GM12878 (cell line): ENCODE data around the gene PIK3R2. TPM values are rescaled to one million over a fixed set of nuclear protein-coding genes. Genes with fewer than 3 reads are reported as not detected.

Source experiments
- ATAC-seq: fragments of 200-7000 bp; cut with Tn5 transposase; 3 replicates; pipeline ENCODE4 v1.9.1; 2020; ENCODE audit warnings: mild to moderate bottlenecking, moderate library complexity
- BruUV-seq: library from RNA; stranded (reverse); fragments of 400-500 nt; replicated peaks from 2 replicates; lab custom pipeline; 2021; lab: Mats Ljungman, UMichigan
- CTCF ChIA-PET: fragments of 300-600 bp; sonication (Branson Sonifier 250); formaldehyde crosslinking; extraction: SDS; loops from one replicate; lab custom pipeline; 2021; ENCODE audit warnings: inconsistent platforms; lab: Yijun Ruan, JAX
- POLR2A ChIA-PET: fragments of 350-600 bp; formaldehyde crosslinking; extraction: SDS; loops from one replicate; lab custom pipeline; 2021; ENCODE audit warnings: inconsistent platforms; lab: Charles Lee
- RAD21 ChIA-PET: fragments of 300-600 bp; sonication (Branson Sonifier 250); formaldehyde crosslinking; loops from one replicate; lab custom pipeline; 2023; ENCODE audit warnings: antibody characterized with exemption; ENCODE audit not compliant: unreplicated experiment; lab: Charles Lee
- SMC1A ChIA-PET: fragments of 300-600 bp; sonication (Branson Sonifier 250); formaldehyde crosslinking; loops from one replicate; lab custom pipeline; 2023; ENCODE audit not compliant: unreplicated experiment, uncharacterized antibody; lab: Charles Lee
- DNase-seq: peaks from one replicate; pipeline ENCODE4 v3.0.0-alpha.2; 2011; ENCODE audit warnings: low read depth, low spot score
- FAIRE-seq: peaks from 3 replicates; lab custom pipeline; 2011; peaks lifted over from hg19 to GRCh38; lab: Jason Lieb, UNC
- H2AFZ ChIP-seq: 2 replicates; pipeline ENCODE4 v1.6.0; 2011; ENCODE audit warnings: low read depth, low read length, control low read depth; ENCODE audit not compliant: control insufficient read depth
- H3K27ac ChIP-seq: 2 replicates; pipeline ENCODE4 v1.5.1; 2011; ENCODE audit warnings: control low read depth; ENCODE audit not compliant: control insufficient read depth, insufficient read depth
- H3K27me3 ChIP-seq, 2 experiments: replicated peaks in 1 of 2; 2 replicates each; pipeline versions ENCODE4 v1.6.0 to v1.6.1; 2011; ENCODE audit warnings: low read length in 1 of 2; ENCODE audit not compliant: control insufficient read depth in 2 of 2, insufficient read depth in 2 of 2
- H3K36me3 ChIP-seq, 2 experiments: 2 replicates each; pipeline ENCODE4 v1.5.1; 2011; ENCODE audit warnings: low read length in 1 of 2; ENCODE audit not compliant: control insufficient read depth in 2 of 2, insufficient read depth in 2 of 2
- H3K4me1 ChIP-seq: 2 replicates; pipeline ENCODE4 v1.6.1; 2011; ENCODE audit warnings: mild to moderate bottlenecking, low read length, moderate library complexity, mixed read lengths; ENCODE audit not compliant: control insufficient read depth, insufficient read depth
- H3K4me2 ChIP-seq: 2 replicates; pipeline ENCODE4 v1.6.0; 2011; ENCODE audit warnings: control low read depth; ENCODE audit not compliant: control insufficient read depth, insufficient read depth
- H3K4me3 ChIP-seq: fragments of 200-600 bp; sonication (generic); 2 replicates; pipeline ENCODE4 v1.5.1; 2016
- H3K79me2 ChIP-seq: 2 replicates; pipeline ENCODE4 v1.6.0; 2011; ENCODE audit warnings: low read length; ENCODE audit not compliant: control insufficient read depth, insufficient read depth
- H3K9ac ChIP-seq: 2 replicates; pipeline ENCODE4 v1.8.0; 2011; ENCODE audit warnings: low read length, control low read depth, mixed read lengths; ENCODE audit not compliant: control insufficient read depth, insufficient read depth
- H3K9me3 ChIP-seq: replicated peaks from 3 replicates; pipeline ENCODE4 v1.5.1; 2011; ENCODE audit warnings: mild to moderate bottlenecking, low read length; ENCODE audit not compliant: control insufficient read depth, insufficient read depth
- H4K20me1 ChIP-seq: 2 replicates; pipeline ENCODE4 v1.6.0; 2011; ENCODE audit not compliant: control insufficient read depth, insufficient read depth
- BCL11A ChIP-seq: IDR thresholded peaks from 2 replicates; pipeline ENCODE4 v1.6.1; 2011; ENCODE audit warnings: low read depth, low read length
- BMI1 ChIP-seq: fragments of 450-650 bp; IDR thresholded peaks from 2 replicates; pipeline ENCODE4 v1.6.1; 2016; ENCODE audit warnings: mild to moderate bottlenecking, moderate library complexity, borderline replicate concordance
- CREB1 ChIP-seq: IDR thresholded peaks from 2 replicates; pipeline ENCODE4 v1.6.1; 2012; ENCODE audit warnings: low read depth, mild to moderate bottlenecking, inconsistent platforms
- CUX1 ChIP-seq: IDR thresholded peaks from 2 replicates; pipeline ENCODE4 v1.6.1; 2012; ENCODE audit warnings: improper control_type of control experiment, low read depth, low read length; ENCODE audit not compliant: insufficient replicate concordance
- ELK1 ChIP-seq: IDR thresholded peaks from 2 replicates; pipeline ENCODE4 v1.6.1; 2012; ENCODE audit warnings: low read depth, low read length, improper control_type of control experiment
- EZH2 ChIP-seq: IDR thresholded peaks from 2 replicates; pipeline ENCODE4 v1.6.1; 2012; ENCODE audit warnings: low read depth, mild to moderate bottlenecking, control low read depth, inconsistent platforms, low read length, borderline replicate concordance; ENCODE audit not compliant: control insufficient read depth
- NFIC ChIP-seq: IDR thresholded peaks from 2 replicates; pipeline ENCODE4 v1.6.1; 2012; ENCODE audit warnings: low read depth, mild to moderate bottlenecking, inconsistent platforms, low read length, moderate library complexity
- PRDM15 ChIP-seq: fragments of 450-650 bp; formaldehyde crosslinking; IDR thresholded peaks from 2 replicates; pipeline ENCODE4 v1.4.0; 2020; ENCODE audit warnings: mild to moderate bottlenecking, moderate library complexity
- SMAD1 ChIP-seq: fragments of 450-650 bp; IDR thresholded peaks from 2 replicates; pipeline ENCODE4 v1.6.1; 2018; ENCODE audit warnings: mild to moderate bottlenecking, low read depth; ENCODE audit not compliant: partially characterized antibody
- WGBS: methylation state at CpG from one replicate; pipeline ENCODE4 v1.1.6; 2016; ENCODE audit warnings: low lambda C conversion rate; ENCODE audit not compliant: insufficient replicate concordance, insufficient coverage; ENCODE audit errors: missing lambda C conversion rate; 5-methylcytosine and 5-hydroxymethylcytosine counted together
- in situ Hi-C: fragments of 300-500 bp; cut with MboI; formaldehyde crosslinking; loops from 9 replicates; pipeline ENCODE4 v1.14.3; 2018; ENCODE audit warnings: mixed read lengths
- intact Hi-C: fragments of 100-400 bp; cut with micrococcal nuclease; formaldehyde crosslinking; loops from one replicate; pipeline ENCODE4 v1.14.2; 2022; ENCODE audit not compliant: unreplicated experiment
- polyA plus RNA-seq, 11 experiments: library from polyadenylated mRNA; depleted of rRNA in 4 of 11; unstranded in 6 of 11; stranded (reverse) in 5 of 11; fragments of >200 nt; fragmentation: Nextera tagmentation in 4 of 11; fragmentation: Illumina TruSeq in 1 of 11; extraction: Ambion mirVana in 4 of 11; extraction: Trizol in 1 of 11; gene quantifications; 1 replicate in 1 of 11; 2 replicates in 10 of 11; pipeline versions ENCODE4 v1.2.1 to v1.2.3, GENCODE V29; 2011 to 2016; ENCODE audit warnings: inconsistent platforms in 2 of 11, missing spikeins in 2 of 11, low read depth in 1 of 11
- total RNA-seq, 4 experiments: library from RNA; depleted of rRNA in 3 of 4; stranded (reverse); fragments of >200 nt in 3 of 4; fragmentation: Illumina TruSeq in 1 of 4; extraction: Trizol in 1 of 4; gene quantifications; 2 replicates each; pipeline versions ENCODE4 v1.2.1 to v1.2.3, GENCODE V29; 2013 to 2021

Gene PIK3R2
- total and polyA plus RNA-seq, 10 of the 15 experiments (the other 5 are each of a cell fraction or from before 2014, with no cell fraction given), result 0.26 to 22.6 (median 2.5) TPM

DNA sequence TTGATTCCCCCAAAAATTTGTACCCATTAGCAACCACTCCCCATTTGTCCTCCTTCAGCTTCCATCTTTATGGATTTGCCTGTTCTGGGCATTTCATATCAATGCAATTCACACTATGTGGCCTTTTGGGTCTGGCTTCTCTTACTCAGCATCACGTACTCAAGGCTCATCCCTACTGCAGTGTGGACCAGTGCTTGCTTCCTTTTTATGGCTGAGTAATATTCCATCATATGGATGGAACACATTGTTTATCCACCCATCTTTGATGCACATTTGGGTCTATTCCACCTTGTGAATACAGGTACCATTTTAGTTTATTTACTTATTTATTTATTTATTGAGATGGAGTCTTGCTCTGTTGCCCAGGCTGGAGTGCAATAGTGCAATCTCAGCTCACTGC, 12.5 kb upstream of the PIK3R2 start:
- Histone ChIP-seq H3K9me3 (no peaks in the 10 kb centered on the region), H4K20me1 (no peaks in the 10 kb centered on the region), H3K79me2 (no peaks in the 10 kb centered on the region), H2AFZ (no peak overlapping the region), H3K4me2 (no peak overlapping the region), H3K27ac (no peak overlapping the region), H3K36me3 (peaks cover 29 to 32% of the 10 kb centered on the region in 2 experiments), H3K4me3 (no peak overlapping the region), H3K4me1 (no peaks in the 10 kb centered on the region), H3K9ac (no peak overlapping the region), H3K27me3 (no peaks in the 10 kb centered on the region)
- ATAC-seq (no peak), FAIRE-seq (no peak), DNase-seq (no peak)
- in situ Hi-C loops (no loop called here), intact Hi-C loops (no loop called here)
- 96% methylated on average over 1 of the region's 1 CpG for WGBS
- POLR2A ChIA-PET, result interaction anchor here (3.4 kb wide), 1 partner anchor 11 kb away, joined by 11 read pairs; no protein-coding TSS in a partner anchor
- SMC1A ChIA-PET, result interaction anchor here (1.0 kb wide), 1 partner anchor 12 kb away, joined by 5 read pairs; the partner anchor contains the start of gene PIK3R2
- RAD21 ChIA-PET, result no interaction called here
- BruUV-seq, result no TSS peak
- CTCF ChIA-PET, result no interaction called here
- no peak for TF ChIP-seq PRDM15 (CRISPR knock-in tag)
- TF ChIP-seq SMAD1, result no peak
- no peak for TF ChIP-seq CUX1
- no peak for TF ChIP-seq BMI1
- TF ChIP-seq ELK1, result no peak
- no peak for TF ChIP-seq NFIC
- no peak for TF ChIP-seq CREB1
- TF ChIP-seq EZH2, result no peak
- no peak for TF ChIP-seq BCL11A
